Testis (tissue), 2 donors: ENCODE results near the gene KIAA0753.

Source experiments
- CTCF ChIP-seq, 3 experiments: fragments of 450-650 bp in 2 of 3; fragments of 200-600 bp in 1 of 3; sonication (generic) in 1 of 3; IDR thresholded peaks; one replicate each; pipeline ENCODE4 v1.5.1; 2016 to 2019; ENCODE audit warnings: antibody characterized with exemption in 3 of 3, mild to moderate bottlenecking in 2 of 3, moderate library complexity in 1 of 3
- POLR2A ChIP-seq: fragments of 450-650 bp; IDR thresholded peaks from one replicate; pipeline ENCODE4 v1.6.1; 2017; ENCODE audit warnings: antibody characterized with exemption, mild to moderate bottlenecking, moderate library complexity

GRCh38 chr17:6596081-6596480 is 44.4 kb downstream of the KIAA0753 start:
- TF ChIP-seq CTCF (IDR thresholded peaks at IDR 0.05), result no peak
- no peak for TF ChIP-seq POLR2A
